Liver (tissue), 9 donors: ENCODE results near the gene MRAS. TPM values are rescaled to one million over a fixed set of nuclear protein-coding genes. Genes with fewer than 3 reads are reported as not detected.
A peak's percentile ranks its signal among the peaks of the same experiment; 100 is the strongest.

Source experiments
- DNase-seq: peaks from one replicate; pipeline ENCODE4 v3.0.0-alpha.2; 2017; ENCODE audit warnings: low spot score
- H3K27ac ChIP-seq, 2 donors: one replicate each; pipeline ENCODE4 v1.7.0; 2013; ENCODE audit warnings: inconsistent platforms in 2 of 2, low read length in 2 of 2, control low read depth in 1 of 2, low read depth in 1 of 2, mild to moderate bottlenecking in 1 of 2
- H3K27me3 ChIP-seq, 4 donors: one replicate each; pipeline versions ENCODE4 v1.6.1 to v1.7.0; 2013; ENCODE audit warnings: low read length in 3 of 4, inconsistent platforms in 1 of 4, mild to moderate bottlenecking in 1 of 4, moderate library complexity in 1 of 4; ENCODE audit not compliant: control insufficient read depth in 4 of 4, insufficient read depth in 4 of 4
- H3K36me3 ChIP-seq, 4 donors: one replicate each; pipeline versions ENCODE4 v1.6.1 to v1.7.0; 2013; ENCODE audit warnings: low read length in 3 of 4, mild to moderate bottlenecking in 3 of 4, low read depth in 1 of 4, moderate library complexity in 1 of 4; ENCODE audit not compliant: control insufficient read depth in 4 of 4, insufficient read depth in 3 of 4
- H3K4me1 ChIP-seq, 4 donors: one replicate each; pipeline versions ENCODE4 v1.6.1 to v1.7.0; 2013; ENCODE audit warnings: low read length in 3 of 4, mild to moderate bottlenecking in 3 of 4, moderate library complexity in 1 of 4; ENCODE audit not compliant: control insufficient read depth in 4 of 4, insufficient read depth in 4 of 4
- H3K4me3 ChIP-seq, 3 donors: one replicate each; pipeline versions ENCODE4 v1.6.1 to v1.7.0; 2013; ENCODE audit warnings: low read length in 3 of 3, control low read depth in 1 of 3, low read depth in 1 of 3, mild to moderate bottlenecking in 1 of 3
- H3K9ac ChIP-seq, 2 donors: one replicate each; pipeline ENCODE4 v1.7.0; 2013; ENCODE audit warnings: low read length in 2 of 2, mild to moderate bottlenecking in 2 of 2, moderate library complexity in 2 of 2, control low read depth in 1 of 2, low read depth in 1 of 2
- H3K9me3 ChIP-seq, 4 donors: one replicate each; pipeline versions ENCODE4 v1.6.1 to v1.7.0; 2013; ENCODE audit warnings: low read length in 3 of 4; ENCODE audit not compliant: control insufficient read depth in 4 of 4
- ATF3 ChIP-seq: IDR thresholded peaks from 2 replicates; pipeline ENCODE4 v1.6.1; 2016; ENCODE audit warnings: antibody characterized with exemption
- CTCF ChIP-seq: fragments of 150-350 bp; IDR thresholded peaks from 2 replicates; pipeline ENCODE4 v1.5.1; 2017; ENCODE audit warnings: improper control_type of control experiment, low read depth, low read length; ENCODE audit not compliant: missing input control
- EGR1 ChIP-seq, 2 donors: IDR thresholded peaks; 2 replicates each; pipeline ENCODE4 v1.6.1; 2016 to 2018; ENCODE audit warnings: antibody characterized with exemption in 2 of 2, low read depth in 2 of 2
- FOXA1 ChIP-seq: IDR thresholded peaks from 2 replicates; pipeline ENCODE4 v1.6.1; 2016; ENCODE audit warnings: antibody characterized with exemption
- FOXA2 ChIP-seq: IDR thresholded peaks from 2 replicates; pipeline ENCODE4 v1.6.1; 2016; ENCODE audit warnings: antibody characterized with exemption
- GABPA ChIP-seq, 2 donors: IDR thresholded peaks in 1 of 2; conservative IDR thresholded peaks in 1 of 2; 2 replicates each; pipeline ENCODE4 v1.6.1; 2016; ENCODE audit warnings: antibody characterized with exemption in 2 of 2, mild to moderate bottlenecking in 1 of 2, moderate library complexity in 1 of 2
- HNF4A ChIP-seq, 2 donors: conservative IDR thresholded peaks; 2 replicates each; pipeline ENCODE4 v1.6.1; 2016; ENCODE audit warnings: antibody characterized with exemption in 2 of 2, mild to moderate bottlenecking in 2 of 2
- HNF4G ChIP-seq: IDR thresholded peaks from 2 replicates; pipeline ENCODE4 v1.6.1; 2016; ENCODE audit warnings: antibody characterized with exemption
- JUND ChIP-seq, 2 donors: IDR thresholded peaks; 2 replicates each; pipeline ENCODE4 v1.6.1; 2016; ENCODE audit warnings: antibody characterized with exemption in 2 of 2
- MAX ChIP-seq: IDR thresholded peaks from 2 replicates; pipeline ENCODE4 v1.6.1; 2016; ENCODE audit warnings: antibody characterized with exemption
- NR2F2 ChIP-seq: IDR thresholded peaks from 2 replicates; pipeline ENCODE4 v1.6.1; 2016; ENCODE audit warnings: antibody characterized with exemption
- RAD21 ChIP-seq, 2 donors: IDR thresholded peaks; 2 replicates each; pipeline ENCODE4 v1.6.1; 2016; ENCODE audit warnings: antibody characterized with exemption in 2 of 2, mild to moderate bottlenecking in 2 of 2
- REST ChIP-seq: IDR thresholded peaks from 2 replicates; pipeline ENCODE4 v1.6.1; 2016; ENCODE audit warnings: antibody characterized with exemption, mild to moderate bottlenecking
- RXRA ChIP-seq, 2 donors: IDR thresholded peaks; 2 replicates each; pipeline ENCODE4 v1.6.1; 2017 to 2018; ENCODE audit warnings: antibody characterized with exemption in 2 of 2, mild to moderate bottlenecking in 1 of 2
- SP1 ChIP-seq: IDR thresholded peaks from 2 replicates; pipeline ENCODE4 v1.6.1; 2018; ENCODE audit warnings: antibody characterized with exemption, mild to moderate bottlenecking
- TAF1 ChIP-seq: conservative IDR thresholded peaks from 2 replicates; pipeline ENCODE4 v1.6.1; 2016; ENCODE audit warnings: antibody characterized with exemption, mild to moderate bottlenecking
- YY1 ChIP-seq: IDR thresholded peaks from 2 replicates; pipeline ENCODE4 v1.6.1; 2016; ENCODE audit warnings: antibody characterized with exemption, mild to moderate bottlenecking
- ZBTB33 ChIP-seq: IDR thresholded peaks from 2 replicates; pipeline ENCODE4 v1.6.1; 2016; ENCODE audit warnings: antibody characterized with exemption
- WGBS: extraction: QIAGEN DNeasy Blood & Tissue Kit; methylation state at CpG from one replicate; pipeline ENCODE4 v1.1.7; 2013; 5-methylcytosine and 5-hydroxymethylcytosine counted together
- polyA plus RNA-seq, 2 donors: library from polyadenylated mRNA; stranded (reverse) in 1 of 2; unstranded in 1 of 2; fragments of 200-250 nt in 1 of 2; fragments of >200 nt in 1 of 2; fragmentation: Nextera tagmentation in 1 of 2; extraction: Ambion mirVana in 1 of 2; gene quantifications; one replicate each; pipeline versions ENCODE4 v1.2.1 to v1.2.3, GENCODE V29; 2013 to 2015
- total RNA-seq, 2 donors: library from RNA; depleted of rRNA; stranded (reverse); fragments of >200 nt; gene quantifications; one replicate each; pipeline ENCODE4 v1.2.3, GENCODE V29; 2014
- donor health status: healthy.
- donor health status: healthy.
- donor health status: healthy.
- donor health status: healthy.
- donor health status: healthy.

MRAS gene
- total and polyA plus RNA-seq, 4 donors = 1.6 to 2.6 (median 1.9) TPM

- DNase-seq = no peak
- H3K36me3 ChIP-seq = peaks cover 0 to 2% (median 0%) of the 10 kb centered on the region in 4 donors
- TF ChIP-seq HNF4A (conservative IDR thresholded peaks at IDR 0.05) (peak in 1 of 2 donors; percentile 6), FOXA1 (peak; percentile 50), FOXA2 (peak; percentile 78), TAF1 (no peak), ZBTB33 (no peak)
- WGBS = 43% methylated on average over 10 of the region's 10 CpGs
- peaks cover 10 to 23% (median 18%) of the 10 kb centered on the region in 4 donors for H3K4me1 ChIP-seq
- H3K9ac ChIP-seq = no peak overlapping the region
- no peaks in the 10 kb centered on the region for H3K27me3 ChIP-seq
- H3K9me3 ChIP-seq = no peaks in the 10 kb centered on the region
- no peak overlapping the region for H3K27ac ChIP-seq
- H3K4me3 ChIP-seq = no peak overlapping the region
Measured at GRCh38 chr3:138399766-138400165, 51.4 kb downstream of the MRAS start.

- no peak for DNase-seq
- no peaks in the 10 kb centered on the region for H3K27me3 ChIP-seq
- H3K36me3 ChIP-seq = peaks cover 0 to 2% (median 0%) of the 10 kb centered on the region in 4 donors
- WGBS = 48% methylated on average over 2 of the region's 2 CpGs
- H3K27ac ChIP-seq = no peak overlapping the region
- no peak overlapping the region for H3K4me3 ChIP-seq
- H3K9ac ChIP-seq = no peak overlapping the region
- no peaks in the 10 kb centered on the region for H3K9me3 ChIP-seq
- no peak for TF ChIP-seq FOXA2
- TF ChIP-seq YY1 = peak; percentile 11
- no peak for TF ChIP-seq CTCF
- TF ChIP-seq RAD21 (IDR thresholded peaks at IDR 0.05) = no peak
- TF ChIP-seq HNF4A (conservative IDR thresholded peaks at IDR 0.05) = peak; percentile 73 to 85
- peak; percentile 25 for TF ChIP-seq SP1
- TF ChIP-seq TAF1 = no peak
- TF ChIP-seq ATF3 = no peak
- TF ChIP-seq HNF4G = peak; percentile 36
- TF ChIP-seq NR2F2 = no peak
- TF ChIP-seq JUND (IDR thresholded peaks at IDR 0.05) = peak in 1 of 2 donors; percentile 11
- peak in 1 of 2 donors; percentile 54 for TF ChIP-seq RXRA (IDR thresholded peaks at IDR 0.05)
- no peak for TF ChIP-seq ZBTB33
- TF ChIP-seq EGR1 (IDR thresholded peaks at IDR 0.05; ENCODE audit: low read depth in 2 of 2) = no peak
- TF ChIP-seq REST = no peak
- TF ChIP-seq FOXA1 = no peak
- no peak for TF ChIP-seq MAX
- no peak for TF ChIP-seq GABPA (IDR thresholded peaks at IDR 0.05 in 1 of 2, conservative IDR thresholded peaks at IDR 0.05 in 1 of 2)
- peaks cover 10 to 23% (median 18%) of the 10 kb centered on the region in 4 donors for H3K4me1 ChIP-seq
Measured at GRCh38 chr3:138400651-138401070, 52.3 kb downstream of the MRAS start.
